ENCODE results near the gene CAPRIN1. TPM values are rescaled to one million over a fixed set of nuclear protein-coding genes. Genes with fewer than 3 reads are reported as not detected.

CAPRIN1 gene
- total RNA-seq, 1 experiment from 2014 or later, result 224 TPM

- Histone ChIP-seq H2AFZ (ENCODE audit: low read length) (no peak overlapping the region), H3K4me2 (ENCODE audit: low read length) (no peak overlapping the region), H3K4me1 (ENCODE audit: insufficient read depth, low read length) (no peaks in the 10 kb centered on the region), H3K9ac (ENCODE audit: low read length) (no peak overlapping the region), H3K79me2 (ENCODE audit: low read length) (no peaks in the 10 kb centered on the region), H4K20me1 (ENCODE audit: low read length) (no peaks in the 10 kb centered on the region), H3K9me2 (replicated peaks; ENCODE audit: low read length) (no peaks in the 10 kb centered on the region), H3K9me3 (ENCODE audit: low read length) (no peaks in the 10 kb centered on the region), H3K27ac (ENCODE audit: low read length) (no peak overlapping the region), H3K27me3 (ENCODE audit: low read length) (no peaks in the 10 kb centered on the region), H3K36me3 (ENCODE audit: low read depth, low read length) (peaks cover 34% of the 10 kb centered on the region), H3F3A (ENCODE audit: low read length, unreplicated experiment) (no peaks in the 10 kb centered on the region), H3K4me3 (ENCODE audit: low read length) (no peak overlapping the region)
- DNase-seq (no peak), ATAC-seq (no peak)
- BruUV-seq (replicated peaks), result no TSS peak
- POLR2A ChIA-PET (ENCODE audit: unreplicated experiment), result no interaction called here
- intact Hi-C loops (cut with micrococcal nuclease), result no loop called here
- CTCF ChIA-PET, result no interaction called here
- TF ChIP-seq EZH2 (IDR thresholded peaks at IDR 0.05; ENCODE audit: low read length, unreplicated experiment) (no peak), EZH2phosphoT487 (IDR thresholded peaks at IDR 0.05; ENCODE audit: borderline replicate concordance, low read length) (no peak), CTCF (conservative IDR thresholded peaks at IDR 0.05; ENCODE audit: low read depth, low read length) (no peak)
Observed at GRCh38 chr11:34148504-34149165, 97.1 kb downstream of the CAPRIN1 start.

GRCh38 chr11:34149274-34149673 lies 97.7 kb downstream of the CAPRIN1 start:
- no peaks in the 10 kb centered on the region for H3K79me2 ChIP-seq (ENCODE audit: low read length)
- no TSS peak for BruUV-seq (replicated peaks)
- H3K9ac ChIP-seq (ENCODE audit: low read length), result no peak overlapping the region
- ChIA-PET POLR2A (ENCODE audit: unreplicated experiment) (no interaction called here), CTCF (no interaction called here)
- H3F3A ChIP-seq (ENCODE audit: low read length, unreplicated experiment), result no peaks in the 10 kb centered on the region
- H3K4me3 ChIP-seq (ENCODE audit: low read length), result no peak overlapping the region
- DNase-seq, result no peak
- H3K36me3 ChIP-seq (ENCODE audit: low read depth, low read length), result peaks cover 29% of the 10 kb centered on the region
- H3K4me1 ChIP-seq (ENCODE audit: insufficient read depth, low read length), result no peaks in the 10 kb centered on the region
- H3K9me3 ChIP-seq (ENCODE audit: low read length), result no peaks in the 10 kb centered on the region
- H4K20me1 ChIP-seq (ENCODE audit: low read length), result no peaks in the 10 kb centered on the region
- no peak overlapping the region for H2AFZ ChIP-seq (ENCODE audit: low read length)
- H3K4me2 ChIP-seq (ENCODE audit: low read length), result no peak overlapping the region
- no peaks in the 10 kb centered on the region for H3K27me3 ChIP-seq (ENCODE audit: low read length)
- H3K27ac ChIP-seq (ENCODE audit: low read length), result no peak overlapping the region
- TF ChIP-seq EZH2 (IDR thresholded peaks at IDR 0.05; ENCODE audit: low read length, unreplicated experiment), result no peak
- no peak for TF ChIP-seq EZH2phosphoT487 (IDR thresholded peaks at IDR 0.05; ENCODE audit: borderline replicate concordance, low read length)
- no peak for TF ChIP-seq CTCF (conservative IDR thresholded peaks at IDR 0.05; ENCODE audit: low read depth, low read length)
- intact Hi-C loops (cut with micrococcal nuclease), result no loop called here
- no peak for ATAC-seq
- no peaks in the 10 kb centered on the region for H3K9me2 ChIP-seq (replicated peaks; ENCODE audit: low read length)

- ChIA-PET CTCF (interaction anchor here (1.3 kb wide), 1 partner anchor 25 kb away, joined by 4 read pairs; no protein-coding TSS in a partner anchor), POLR2A (ENCODE audit: unreplicated experiment) (no interaction called here)
- H3F3A ChIP-seq (ENCODE audit: low read length, unreplicated experiment), result no peaks in the 10 kb centered on the region
- no peaks in the 10 kb centered on the region for H3K79me2 ChIP-seq (ENCODE audit: low read length)
- TF ChIP-seq EZH2 (IDR thresholded peaks at IDR 0.05; ENCODE audit: low read length, unreplicated experiment) (no peak), CTCF (conservative IDR thresholded peaks at IDR 0.05; ENCODE audit: low read depth, low read length) (peak; percentile 55)
- H3K4me3 ChIP-seq (ENCODE audit: low read length), result no peak overlapping the region
- H4K20me1 ChIP-seq (ENCODE audit: low read length), result no peaks in the 10 kb centered on the region
- no peaks in the 10 kb centered on the region for H3K27me3 ChIP-seq (ENCODE audit: low read length)
- intact Hi-C loops (cut with micrococcal nuclease), result no loop called here
- H3K9me2 ChIP-seq (replicated peaks; ENCODE audit: low read length), result no peaks in the 10 kb centered on the region
- H3K9me3 ChIP-seq (ENCODE audit: low read length), result no peaks in the 10 kb centered on the region
- ATAC-seq (peak; percentile 67), DNase-seq (peak; percentile 7)
- no peak overlapping the region for H2AFZ ChIP-seq (ENCODE audit: low read length)
- H3K4me2 ChIP-seq (ENCODE audit: low read length), result no peak overlapping the region
- no TSS peak for BruUV-seq (replicated peaks)
- H3K4me1 ChIP-seq (ENCODE audit: insufficient read depth, low read length), result no peaks in the 10 kb centered on the region
- H3K27ac ChIP-seq (ENCODE audit: low read length), result no peak overlapping the region
- peaks cover 26% of the 10 kb centered on the region for H3K36me3 ChIP-seq (ENCODE audit: low read depth, low read length)
- no peak overlapping the region for H3K9ac ChIP-seq (ENCODE audit: low read length)
Observed at GRCh38 chr11:34149786-34150185, 98.3 kb downstream of the CAPRIN1 start.
